Endodermal cell (in vitro differentiated cells): Measurements from ENCODE around the gene ARHGEF26. TPM values are rescaled to one million over a fixed set of nuclear protein-coding genes. Genes with fewer than 3 reads are reported as not detected.

Source experiments
- DNase-seq: peaks from one replicate; pipeline ENCODE4 v3.0.0-alpha.2; 2017
- H3K27ac ChIP-seq: 2 replicates; pipeline ENCODE4 v1.5.1; 2013; ENCODE audit warnings: mild to moderate bottlenecking, low read depth, low read length, moderate library complexity
- H3K27me3 ChIP-seq: 2 replicates; pipeline ENCODE4 v1.6.1; 2013; ENCODE audit warnings: mild to moderate bottlenecking, low read length, moderate library complexity; ENCODE audit not compliant: insufficient read depth, control insufficient read depth, poor library complexity, severe bottlenecking
- H3K36me3 ChIP-seq: 2 replicates; pipeline ENCODE4 v1.7.0; 2013; ENCODE audit warnings: mild to moderate bottlenecking, low read length, moderate library complexity; ENCODE audit not compliant: control insufficient read depth, insufficient read depth
- H3K4me1 ChIP-seq: one replicate; pipeline ENCODE4 v1.7.0; 2013; ENCODE audit warnings: low read length; ENCODE audit not compliant: control insufficient read depth, insufficient read depth
- H3K4me3 ChIP-seq: 2 replicates; pipeline ENCODE4 v1.5.1; 2013; ENCODE audit warnings: mild to moderate bottlenecking, low read length, moderate library complexity
- H3K9ac ChIP-seq: 2 replicates; pipeline ENCODE4 v1.6.1; 2013; ENCODE audit warnings: mild to moderate bottlenecking, low read length, moderate library complexity; ENCODE audit not compliant: poor library complexity, severe bottlenecking; ENCODE audit errors: extremely low read depth
- H3K9me3 ChIP-seq: 2 replicates; pipeline ENCODE4 v1.6.1; 2013; ENCODE audit warnings: mild to moderate bottlenecking, low read length, moderate library complexity; ENCODE audit not compliant: control insufficient read depth
- H3K27ac Mint-ChIP-seq: 2 replicates; pipeline ENCODE4 v1.8.0; 2020; ENCODE audit warnings: mixed read lengths
- H3K27me3 Mint-ChIP-seq: 2 replicates; pipeline ENCODE4 v1.8.0; 2021; ENCODE audit warnings: mild to moderate bottlenecking, mixed read lengths; ENCODE audit not compliant: insufficient read depth
- H3K36me3 Mint-ChIP-seq: 2 replicates; pipeline ENCODE4 v1.8.0; 2020; ENCODE audit warnings: low read depth, mixed read lengths
- H3K4me1 Mint-ChIP-seq: 2 replicates; pipeline ENCODE4 v1.8.0; 2020; ENCODE audit warnings: mixed read lengths
- H3K4me3 Mint-ChIP-seq: 2 replicates; pipeline ENCODE4 v1.8.0; 2020; ENCODE audit warnings: mild to moderate bottlenecking, moderate library complexity, mixed read lengths
- H3K9me3 Mint-ChIP-seq: 2 replicates; pipeline ENCODE4 v1.8.0; 2020; ENCODE audit warnings: mild to moderate bottlenecking, mixed read lengths
- WGBS, 2 experiments: methylation state at CpG; one replicate each; pipeline versions ENCODE4 v1.1.5 to v1.1.7; 2013; ENCODE audit warnings: missing lambda C conversion rate in 2 of 2, mixed read lengths in 1 of 2; ENCODE audit not compliant: insufficient coverage in 1 of 2, insufficient read length in 1 of 2; 5-methylcytosine and 5-hydroxymethylcytosine counted together
- total RNA-seq, 2 donors: library from RNA; stranded (reverse); fragmentation: NEBNext Ultra II Directional in 1 of 2; extraction: Animal tissue kit (Norgen Biotek cat#: 25700) in 1 of 2; gene quantifications; 2 replicates in 1 of 2; 3 replicates in 1 of 2; pipeline ENCODE4 v1.2.1, GENCODE V29; 2021
- TF ChIP-seq, protein P1 (sequence below): fragments of 200-600 bp; sonication (generic); conservative IDR thresholded peaks from 2 replicates; pipeline ENCODE4 v1.5.0; 2021; ENCODE audit warnings: antibody characterized with exemption, mild to moderate bottlenecking

The ARHGEF26 gene
- total RNA-seq, 2 donors from 2014 or later: 10.1 to 12.4 TPM

DNA sequence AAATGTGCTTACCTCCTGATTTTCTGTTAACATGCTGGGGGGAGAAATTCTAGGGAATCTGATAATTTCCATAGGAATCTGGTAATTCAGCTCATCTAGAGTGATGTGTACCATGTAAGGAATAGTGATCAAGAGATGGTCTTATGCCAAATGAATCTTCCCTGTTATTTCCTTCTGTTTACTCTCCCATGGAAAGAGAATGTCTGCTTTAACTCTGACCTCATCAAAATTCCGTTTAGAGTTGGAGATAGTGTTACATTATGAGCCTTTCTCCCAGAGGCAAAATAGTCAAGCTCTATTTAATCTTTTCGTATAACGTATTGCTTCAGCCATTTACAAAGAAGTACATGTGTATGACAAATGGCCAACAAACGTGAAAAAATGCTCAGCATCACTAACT, 76.6 kb downstream of the ARHGEF26 start:
- DNase-seq: no peak
- Histone ChIP-seq H3K4me1 (no peaks in the 10 kb centered on the region), H3K27me3 (no peaks in the 10 kb centered on the region), H3K4me3 (no peak overlapping the region), H3K9me3 (no peaks in the 10 kb centered on the region), H3K27ac (no peak overlapping the region), H3K9ac (no peak overlapping the region), H3K36me3 (peaks cover 4% of the 10 kb centered on the region)
- WGBS, 2 experiments: 88 to 92% methylated on average over 3 to 4 of the region's 4 CpGs
- H3K27me3 Mint-ChIP-seq: no peaks in the 10 kb centered on the region
- no peaks in the 10 kb centered on the region for H3K9me3 Mint-ChIP-seq
- TF ChIP-seq, protein P1, sequence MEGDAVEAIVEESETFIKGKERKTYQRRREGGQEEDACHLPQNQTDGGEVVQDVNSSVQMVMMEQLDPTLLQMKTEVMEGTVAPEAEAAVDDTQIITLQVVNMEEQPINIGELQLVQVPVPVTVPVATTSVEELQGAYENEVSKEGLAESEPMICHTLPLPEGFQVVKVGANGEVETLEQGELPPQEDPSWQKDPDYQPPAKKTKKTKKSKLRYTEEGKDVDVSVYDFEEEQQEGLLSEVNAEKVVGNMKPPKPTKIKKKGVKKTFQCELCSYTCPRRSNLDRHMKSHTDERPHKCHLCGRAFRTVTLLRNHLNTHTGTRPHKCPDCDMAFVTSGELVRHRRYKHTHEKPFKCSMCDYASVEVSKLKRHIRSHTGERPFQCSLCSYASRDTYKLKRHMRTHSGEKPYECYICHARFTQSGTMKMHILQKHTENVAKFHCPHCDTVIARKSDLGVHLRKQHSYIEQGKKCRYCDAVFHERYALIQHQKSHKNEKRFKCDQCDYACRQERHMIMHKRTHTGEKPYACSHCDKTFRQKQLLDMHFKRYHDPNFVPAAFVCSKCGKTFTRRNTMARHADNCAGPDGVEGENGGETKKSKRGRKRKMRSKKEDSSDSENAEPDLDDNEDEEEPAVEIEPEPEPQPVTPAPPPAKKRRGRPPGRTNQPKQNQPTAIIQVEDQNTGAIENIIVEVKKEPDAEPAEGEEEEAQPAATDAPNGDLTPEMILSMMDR: no peak
- no peak overlapping the region for H3K4me3 Mint-ChIP-seq
- no peak overlapping the region for H3K27ac Mint-ChIP-seq
- peaks cover 9% of the 10 kb centered on the region for H3K4me1 Mint-ChIP-seq
- H3K36me3 Mint-ChIP-seq: peaks cover 35% of the 10 kb centered on the region

DNA sequence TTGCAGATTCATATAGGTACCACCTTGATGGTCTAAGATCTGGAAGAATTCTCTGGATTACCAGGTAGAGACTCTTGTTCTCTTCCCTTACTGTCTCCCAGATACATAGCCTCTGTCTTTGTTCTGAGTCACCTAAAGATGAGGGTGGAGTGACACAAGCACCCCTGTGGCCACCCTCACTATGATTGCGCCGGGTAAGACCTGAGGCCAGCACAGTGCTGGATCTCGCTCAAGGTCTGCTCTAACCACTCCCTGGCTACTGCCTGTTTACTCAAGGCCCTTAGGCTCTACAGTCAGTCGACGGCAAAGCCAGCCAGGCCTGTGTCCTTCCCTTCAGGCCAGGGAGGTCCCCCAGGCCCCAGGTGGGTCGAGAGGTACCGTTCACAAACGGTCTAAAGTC, 88.3 kb downstream of the ARHGEF26 start:
- no peak for DNase-seq
- no peak overlapping the region for H3K4me3 Mint-ChIP-seq
- no peaks in the 10 kb centered on the region for H3K4me1 Mint-ChIP-seq
- Histone ChIP-seq H3K36me3 (peaks cover 6% of the 10 kb centered on the region), H3K9me3 (peaks cover 9% of the 10 kb centered on the region), H3K27ac (no peak overlapping the region), H3K27me3 (no peaks in the 10 kb centered on the region), H3K4me3 (no peak overlapping the region), H3K9ac (no peak overlapping the region), H3K4me1 (no peaks in the 10 kb centered on the region)
- peaks cover 9% of the 10 kb centered on the region for H3K9me3 Mint-ChIP-seq
- 90 to 94% methylated on average over 2 to 8 of the region's 8 CpGs for WGBS, 2 experiments
- no peak overlapping the region for H3K27ac Mint-ChIP-seq
- H3K27me3 Mint-ChIP-seq: no peaks in the 10 kb centered on the region
- TF ChIP-seq, protein P1: no peak
- H3K36me3 Mint-ChIP-seq: peaks cover 36% of the 10 kb centered on the region

DNA sequence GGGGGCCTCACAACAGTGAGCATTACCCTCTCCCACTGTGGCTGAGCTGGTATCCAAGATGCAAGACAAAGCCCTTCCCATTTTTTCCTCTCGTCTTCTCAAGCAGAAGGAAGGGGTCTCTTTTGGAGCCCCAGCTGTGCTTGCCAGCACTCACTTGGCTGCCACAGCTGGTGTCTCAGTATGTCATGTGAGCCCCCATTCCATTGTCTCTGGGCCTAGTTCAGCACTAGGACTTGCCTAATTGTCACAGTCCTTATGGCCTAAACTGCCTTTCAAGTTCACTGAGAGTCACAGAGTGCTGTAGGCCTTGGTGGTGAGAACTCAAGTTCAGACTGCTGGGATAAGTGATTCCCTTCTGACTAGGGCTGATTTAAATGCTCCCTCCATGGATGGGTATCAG, 89.8 kb downstream of the ARHGEF26 start:
- Histone ChIP-seq H3K9ac (no peak overlapping the region), H3K27me3 (no peaks in the 10 kb centered on the region), H3K9me3 (peaks cover 5% of the 10 kb centered on the region), H3K27ac (no peak overlapping the region), H3K4me1 (no peaks in the 10 kb centered on the region), H3K36me3 (peaks cover 6% of the 10 kb centered on the region), H3K4me3 (no peak overlapping the region)
- Mint-ChIP-seq H3K36me3 (peaks cover 33% of the 10 kb centered on the region), H3K27ac (no peak overlapping the region), H3K4me1 (no peaks in the 10 kb centered on the region), H3K27me3 (no peaks in the 10 kb centered on the region), H3K9me3 (peaks cover 9% of the 10 kb centered on the region), H3K4me3 (no peak overlapping the region)
- WGBS, 2 experiments: 78 to 98% methylated on average over 1 of the region's 1 CpG
- DNase-seq: no peak
- TF ChIP-seq, protein P1: no peak
